Astrocyte (in vitro differentiated cells and primary cell): ENCODE measurements around the gene IFT52. TPM values are rescaled to one million over a fixed set of nuclear protein-coding genes. Genes with fewer than 3 reads are reported as not detected.

Source experiments
- DNase-seq: peaks from one replicate; pipeline ENCODE4 v3.0.0-alpha.2; 2010; ENCODE audit warnings: low read depth
- FAIRE-seq: peaks from 2 replicates; lab custom pipeline; 2011; peaks lifted over from hg19 to GRCh38; lab: Jason Lieb, UNC
- H2AFZ ChIP-seq: 2 replicates; pipeline ENCODE4 v1.6.0; 2012; ENCODE audit warnings: low read depth, low read length, inconsistent platforms
- H3K27ac ChIP-seq: 2 replicates; pipeline ENCODE4 v1.5.1; 2011; ENCODE audit warnings: low read depth, low read length, inconsistent platforms
- H3K27me3 ChIP-seq: 2 replicates; pipeline ENCODE4 v1.6.0; 2011; ENCODE audit warnings: low read length, inconsistent platforms; ENCODE audit not compliant: insufficient read depth
- H3K36me3 ChIP-seq: 2 replicates; pipeline ENCODE4 v1.5.1; 2011; ENCODE audit warnings: low read length, inconsistent platforms; ENCODE audit not compliant: insufficient read depth
- H3K4me1 ChIP-seq: 2 replicates; pipeline ENCODE4 v1.5.1; 2011; ENCODE audit warnings: low read length, inconsistent platforms; ENCODE audit not compliant: insufficient read depth
- H3K4me2 ChIP-seq: 2 replicates; pipeline ENCODE4 v1.6.0; 2012; ENCODE audit warnings: low read length, inconsistent platforms
- H3K4me3 ChIP-seq: 2 replicates; pipeline ENCODE4 v1.5.1; 2011; ENCODE audit warnings: low read depth, mild to moderate bottlenecking, low read length, inconsistent platforms; ENCODE audit not compliant: insufficient read depth
- H3K79me2 ChIP-seq: 2 replicates; pipeline ENCODE4 v1.6.0; 2012; ENCODE audit warnings: mild to moderate bottlenecking, low read length, inconsistent platforms; ENCODE audit not compliant: insufficient read depth
- H3K9ac ChIP-seq: 2 replicates; pipeline ENCODE4 v1.6.0; 2012; ENCODE audit warnings: mild to moderate bottlenecking, low read length, inconsistent platforms
- H3K9me3 ChIP-seq: 2 replicates; pipeline ENCODE4 v1.5.1; 2012; ENCODE audit warnings: low read depth, mild to moderate bottlenecking, low read length, inconsistent platforms; ENCODE audit not compliant: insufficient read depth
- H4K20me1 ChIP-seq: 2 replicates; pipeline ENCODE4 v1.6.0; 2012; ENCODE audit warnings: low read length, inconsistent platforms; ENCODE audit not compliant: insufficient read depth
- H3K27ac Mint-ChIP-seq: one replicate; pipeline ENCODE4 v1.8.0; 2021; ENCODE audit warnings: mild to moderate bottlenecking, mixed read lengths; ENCODE audit not compliant: unreplicated experiment
- H3K27me3 Mint-ChIP-seq: one replicate; pipeline ENCODE4 v1.8.0; 2021; ENCODE audit warnings: low read depth, mixed read lengths; ENCODE audit not compliant: unreplicated experiment
- H3K36me3 Mint-ChIP-seq: one replicate; pipeline ENCODE4 v1.8.0; 2021; ENCODE audit warnings: low read depth, mixed read lengths; ENCODE audit not compliant: unreplicated experiment
- H3K4me1 Mint-ChIP-seq: one replicate; pipeline ENCODE4 v1.8.0; 2021; ENCODE audit warnings: low read depth, mixed read lengths; ENCODE audit not compliant: unreplicated experiment
- H3K4me3 Mint-ChIP-seq: one replicate; pipeline ENCODE4 v1.8.0; 2021; ENCODE audit warnings: mild to moderate bottlenecking, moderate library complexity, mixed read lengths; ENCODE audit not compliant: unreplicated experiment
- H3K9me3 Mint-ChIP-seq: one replicate; pipeline ENCODE4 v1.8.0; 2021; ENCODE audit warnings: mild to moderate bottlenecking, mixed read lengths; ENCODE audit not compliant: unreplicated experiment
- EZH2 ChIP-seq: IDR thresholded peaks from 2 replicates; pipeline ENCODE4 v1.6.1; 2012; ENCODE audit warnings: mild to moderate bottlenecking, low read length, inconsistent platforms; ENCODE audit not compliant: insufficient read depth
- total RNA-seq: library from RNA; stranded (reverse); gene quantifications from 2 replicates; pipeline ENCODE4 v1.2.1, GENCODE V29; 2021
- TF ChIP-seq, protein P1 (sequence below): IDR thresholded peaks from 2 replicates; pipeline ENCODE4 v1.5.1; 2011; ENCODE audit warnings: low read depth, mild to moderate bottlenecking, inconsistent platforms, low read length, moderate library complexity; ENCODE audit not compliant: insufficient read depth

Gene IFT52
- total RNA-seq, 1 donor from 2014 or later: 27.0 TPM

GRCh38 chr20:43695571-43695970, 104.8 kb downstream of the IFT52 start:
- Histone ChIP-seq H3K4me2 (no peak overlapping the region), H3K9ac (no peak overlapping the region), H3K27me3 (no peaks in the 10 kb centered on the region), H3K4me1 (no peaks in the 10 kb centered on the region), H2AFZ (no peak overlapping the region), H3K9me3 (no peaks in the 10 kb centered on the region), H3K27ac (no peak overlapping the region), H3K36me3 (no peaks in the 10 kb centered on the region), H4K20me1 (no peaks in the 10 kb centered on the region), H3K4me3 (no peak overlapping the region), H3K79me2 (no peaks in the 10 kb centered on the region)
- DNase-seq (no peak), FAIRE-seq (no peak)
- Mint-ChIP-seq H3K36me3 (no peaks in the 10 kb centered on the region), H3K27me3 (no peaks in the 10 kb centered on the region), H3K4me1 (no peaks in the 10 kb centered on the region), H3K27ac (no peak overlapping the region), H3K4me3 (no peak overlapping the region), H3K9me3 (no peaks in the 10 kb centered on the region)
- TF ChIP-seq, protein P1, sequence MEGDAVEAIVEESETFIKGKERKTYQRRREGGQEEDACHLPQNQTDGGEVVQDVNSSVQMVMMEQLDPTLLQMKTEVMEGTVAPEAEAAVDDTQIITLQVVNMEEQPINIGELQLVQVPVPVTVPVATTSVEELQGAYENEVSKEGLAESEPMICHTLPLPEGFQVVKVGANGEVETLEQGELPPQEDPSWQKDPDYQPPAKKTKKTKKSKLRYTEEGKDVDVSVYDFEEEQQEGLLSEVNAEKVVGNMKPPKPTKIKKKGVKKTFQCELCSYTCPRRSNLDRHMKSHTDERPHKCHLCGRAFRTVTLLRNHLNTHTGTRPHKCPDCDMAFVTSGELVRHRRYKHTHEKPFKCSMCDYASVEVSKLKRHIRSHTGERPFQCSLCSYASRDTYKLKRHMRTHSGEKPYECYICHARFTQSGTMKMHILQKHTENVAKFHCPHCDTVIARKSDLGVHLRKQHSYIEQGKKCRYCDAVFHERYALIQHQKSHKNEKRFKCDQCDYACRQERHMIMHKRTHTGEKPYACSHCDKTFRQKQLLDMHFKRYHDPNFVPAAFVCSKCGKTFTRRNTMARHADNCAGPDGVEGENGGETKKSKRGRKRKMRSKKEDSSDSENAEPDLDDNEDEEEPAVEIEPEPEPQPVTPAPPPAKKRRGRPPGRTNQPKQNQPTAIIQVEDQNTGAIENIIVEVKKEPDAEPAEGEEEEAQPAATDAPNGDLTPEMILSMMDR: no peak
- no peak for TF ChIP-seq EZH2

Other genes starting within 250 kb of the IFT52 start
- 149 and 150 TPM in 2 replicates for gene SRSF6, start 133.0 kb upstream of the IFT52 start, total RNA-seq
- 8.4 and 13.0 TPM in 2 replicates for gene L3MBTL1, start 83.2 kb upstream of the IFT52 start, total RNA-seq
- 0.64 and 1.0 TPM in 2 replicates for gene SGK2, start 31.9 kb upstream of the IFT52 start, total RNA-seq
- 3.0 and 6.2 TPM in 2 replicates for gene MYBL2, start 76.2 kb downstream of the IFT52 start, total RNA-seq
- gene GTSF1L, start 136.1 kb downstream of the IFT52 start, total RNA-seq: not detected in 2 replicates